K562 (cell line): Measurements from ENCODE around the gene HSD3B7. TPM values are rescaled to one million over a fixed set of nuclear protein-coding genes. Genes with fewer than 3 reads are reported as not detected.

ENCODE experiments used
- ARID2 ChIP-seq: fragments of 450-650 bp; IDR thresholded peaks from 2 replicates; pipeline ENCODE4 v1.6.1; 2017; ENCODE audit warnings: antibody characterized with exemption, mild to moderate bottlenecking
- ATF2 ChIP-seq: sonication (generic); formaldehyde crosslinking; IDR thresholded peaks from 2 replicates; pipeline ENCODE4 v1.8.1; 2022; ENCODE audit warnings: missing genetic modification reagents
- DNMT1 ChIP-seq: fragments of 450-650 bp; IDR thresholded peaks from 2 replicates; pipeline ENCODE4 v1.6.1; 2016; ENCODE audit warnings: antibody characterized with exemption, mild to moderate bottlenecking
- ESRRA ChIP-seq: fragments of 450-650 bp; IDR thresholded peaks from 2 replicates; pipeline ENCODE4 v1.6.1; 2014; ENCODE audit warnings: low read depth, mild to moderate bottlenecking, moderate library complexity, borderline replicate concordance
- ESRRB ChIP-seq: fragments of 250-450 bp; sonication (Bioruptor Pico); IDR thresholded peaks from 2 replicates; pipeline ENCODE4 v1.5.0; 2020; ENCODE audit warnings: mild to moderate bottlenecking, moderate library complexity, borderline replicate concordance
- HINFP ChIP-seq: fragments of 450-650 bp; conservative IDR thresholded peaks from 2 replicates; pipeline ENCODE4 v1.6.1; 2016; ENCODE audit warnings: missing genetic modification characterization, low read depth, mild to moderate bottlenecking, control low read depth, missing compliant biosample characterization
- HNRNPUL1 ChIP-seq: fragments of 200-400 bp; formaldehyde crosslinking; IDR thresholded peaks from 2 replicates; pipeline ENCODE4 v1.6.1; 2017; ENCODE audit warnings: low read length
- MCM7 ChIP-seq, 2 experiments: fragments of 450-650 bp; IDR thresholded peaks; 2 replicates each; pipeline ENCODE4 v1.6.1; 2016 to 2018
- PML ChIP-seq: IDR thresholded peaks from 2 replicates; pipeline ENCODE4 v1.6.1; 2012; ENCODE audit warnings: low read length, inconsistent platforms
- POLR2A ChIP-seq: fragments of 450-650 bp; conservative IDR thresholded peaks from 2 replicates; pipeline ENCODE4 v1.6.1; 2016
- PRMT5 ChIP-seq: sonication (generic); formaldehyde crosslinking; IDR thresholded peaks from 2 replicates; pipeline ENCODE4 v1.5.0; 2020; ENCODE audit warnings: missing genetic modification reagents
- RBM39 ChIP-seq: fragments of 200-400 bp; formaldehyde crosslinking; optimal IDR thresholded peaks from 2 replicates; pipeline ENCODE3; 2018; ENCODE audit warnings: low read depth, low read length
- SP2 ChIP-seq: IDR thresholded peaks from 2 replicates; pipeline ENCODE4 v1.6.1; 2011; ENCODE audit warnings: mild to moderate bottlenecking, low read depth, low read length, moderate library complexity; ENCODE audit not compliant: poor library complexity, severe bottlenecking; ENCODE audit errors: extremely low read depth
- SREBF1 ChIP-seq: fragments of 150-350 bp; IDR thresholded peaks from 2 replicates; pipeline ENCODE4 v1.6.1; 2014; ENCODE audit warnings: antibody characterized with exemption, low read depth, low read length, borderline replicate concordance
- SREBF2 ChIP-seq: sonication (generic); formaldehyde crosslinking; IDR thresholded peaks from 2 replicates; pipeline ENCODE4 v1.4.0; 2020; ENCODE audit warnings: mild to moderate bottlenecking, missing genetic modification reagents
- TRIM24 ChIP-seq, 2 experiments: fragments of 450-650 bp; IDR thresholded peaks; 2 replicates each; pipeline ENCODE4 v1.6.1; 2016
- ZBED1 ChIP-seq: IDR thresholded peaks from 2 replicates; pipeline ENCODE4 v1.6.1; 2014
- ZBTB11 ChIP-seq, 3 experiments: fragments of 200-800 bp in 1 of 3; fragments of 250-450 bp in 1 of 3; fragments of 450-650 bp in 1 of 3; sonication (Bioruptor Pico) in 1 of 3; sonication (Bioruptor generic) in 1 of 3; formaldehyde crosslinking in 1 of 3; IDR thresholded peaks; 2 replicates each; pipeline versions ENCODE4 v1.6.1 to v1.8.0; 2016 to 2022; ENCODE audit warnings: mild to moderate bottlenecking in 2 of 3, missing genetic modification characterization in 2 of 3, missing compliant biosample characterization in 1 of 3, moderate library complexity in 1 of 3
- ZBTB43 ChIP-seq: sonication (generic); formaldehyde crosslinking; IDR thresholded peaks from 2 replicates; pipeline ENCODE4 v1.8.0; 2023; ENCODE audit warnings: mild to moderate bottlenecking, missing genetic modification reagents
- ZNF134 ChIP-seq: fragments of 250-450 bp; sonication (Bioruptor Pico); conservative IDR thresholded peaks from 2 replicates; pipeline ENCODE4 v1.4.0; 2020
- polyA plus RNA-seq, 8 experiments: library from polyadenylated mRNA; depleted of rRNA in 4 of 8; stranded (reverse) in 5 of 8; unstranded in 3 of 8; fragments of >200 nt; fragmentation: Nextera tagmentation in 2 of 8; fragmentation: Illumina TruSeq in 1 of 8; extraction: Ambion mirVana in 2 of 8; extraction: Trizol in 1 of 8; gene quantifications; 2 replicates each; pipeline versions ENCODE4 v1.2.1 to v1.2.3, GENCODE V29; 2011 to 2014; ENCODE audit warnings: inconsistent platforms in 1 of 8, missing spikeins in 1 of 8
- total RNA-seq, 7 experiments: library from RNA; depleted of rRNA in 6 of 7; stranded (reverse); fragments of >200 nt in 6 of 7; fragmentation: Illumina TruSeq in 2 of 7; extraction: Trizol in 2 of 7; gene quantifications; 2 replicates each; pipeline versions ENCODE4 v1.2.1 to v1.2.3, GENCODE V29; 2011 to 2021; ENCODE audit warnings: low replicate concordance in 1 of 7

Gene HSD3B7
- total and polyA plus RNA-seq, 9 of the 15 experiments (the other 6 are each of a cell fraction or from before 2014, with no cell fraction given): 5.4 to 49.1 (median 23.0) TPM

DNA sequence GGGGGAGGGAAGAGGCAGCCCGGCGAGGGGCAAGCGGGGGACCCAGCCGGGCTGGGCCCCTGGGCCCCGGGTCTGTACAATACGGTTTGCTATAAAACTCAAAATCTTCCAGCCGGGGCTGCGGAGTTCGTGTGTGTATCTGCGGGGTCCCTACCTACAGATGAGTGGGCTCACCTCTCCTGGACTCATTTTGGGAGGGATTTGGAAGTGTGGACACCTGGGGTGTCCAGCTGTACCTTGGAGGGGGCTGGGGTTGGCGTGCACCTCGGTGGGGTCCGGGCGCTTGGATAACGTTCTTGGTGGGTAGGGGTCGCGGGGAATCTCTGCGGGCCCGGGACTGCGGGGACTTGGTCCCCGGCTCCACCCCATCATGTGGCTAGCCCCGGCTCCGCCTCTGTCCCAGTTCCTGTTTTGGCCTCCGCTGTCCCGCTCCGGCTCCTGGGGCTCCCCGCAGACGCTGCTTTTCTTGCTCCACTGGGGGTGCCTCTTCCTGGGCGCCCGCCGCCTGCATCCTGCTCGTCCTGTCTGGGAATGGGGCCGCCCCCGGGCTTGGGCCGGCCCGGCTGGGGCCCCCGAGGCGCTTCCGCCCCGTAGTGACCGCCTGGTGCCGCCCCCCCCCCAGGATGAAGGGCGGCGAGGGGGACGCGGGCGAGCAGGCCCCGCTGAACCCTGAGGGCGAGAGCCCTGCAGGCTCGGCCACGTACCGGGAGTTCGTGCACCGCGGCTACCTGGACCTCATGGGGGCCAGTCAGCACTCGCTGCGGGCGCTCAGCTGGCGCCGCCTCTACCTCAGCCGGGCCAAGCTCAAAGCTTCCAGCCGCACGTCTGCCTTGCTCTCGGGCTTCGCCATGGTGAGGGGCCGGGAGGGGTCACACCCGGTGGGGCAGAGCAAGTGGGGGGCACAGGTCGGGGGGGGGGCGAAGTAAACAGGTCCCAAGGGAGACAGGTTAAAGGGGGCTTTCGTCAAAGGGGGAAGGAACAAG lies 36.0 kb upstream of the HSD3B7 start, which contains the start of gene ORAI3 (continued):
- TF ChIP-seq POLR2A (peak; percentile 73), TRIM24 (IDR thresholded peaks at IDR 0.05) (0 out of 4 replicates have a peak, but pooled peaks of 1 of the 2 experiments have one; percentile 24), MCM7 (IDR thresholded peaks at IDR 0.05) (no peak), ESRRA (peak; percentile 20; the same call in 1 of the 2 replicates), PRMT5 (CRISPR knock-in tag) (no peak), ATF2 (no peak), ZBTB43 (no peak), HNRNPUL1 (no peak), ESRRB (no peak), SREBF2 (CRISPR knock-in tag) (no peak), SREBF1 (no peak), ZBED1 (no peak), HINFP (tag) (no peak), ZBTB11 (CRISPR knock-in tag; IDR thresholded peaks at IDR 0.05) (peak in 2 of 3 experiments; percentile 69 to 73; a peak in 2 of 6 replicates), DNMT1 (no peak), RBM39 (no peak), ARID2 (no peak), PML (peak; percentile 41; the same call in 1 of the 2 replicates), SP2 (no peak), ZNF134 (CRISPR knock-in tag) (no peak)
